Body of pancreas (tissue), 4 donors: ENCODE results near the gene POLR1A.

Experiments
- POLR2A ChIP-seq, 3 donors: fragments of 450-650 bp; IDR thresholded peaks; one replicate each; pipeline ENCODE4 v1.6.1; 2016; ENCODE audit warnings: antibody characterized with exemption in 3 of 3, mild to moderate bottlenecking in 2 of 3
- TF ChIP-seq, protein P1 (sequence below), 7 experiments: fragments of 450-650 bp in 4 of 7; fragments of 200-600 bp in 3 of 7; sonication (generic) in 3 of 7; IDR thresholded peaks; one replicate each; pipeline ENCODE4 v1.5.1; 2016 to 2019; ENCODE audit warnings: antibody characterized with exemption in 7 of 7

GRCh38 chr2:86143307-86143706 lies 37.6 kb upstream of the POLR1A start:
- TF ChIP-seq, protein P1, sequence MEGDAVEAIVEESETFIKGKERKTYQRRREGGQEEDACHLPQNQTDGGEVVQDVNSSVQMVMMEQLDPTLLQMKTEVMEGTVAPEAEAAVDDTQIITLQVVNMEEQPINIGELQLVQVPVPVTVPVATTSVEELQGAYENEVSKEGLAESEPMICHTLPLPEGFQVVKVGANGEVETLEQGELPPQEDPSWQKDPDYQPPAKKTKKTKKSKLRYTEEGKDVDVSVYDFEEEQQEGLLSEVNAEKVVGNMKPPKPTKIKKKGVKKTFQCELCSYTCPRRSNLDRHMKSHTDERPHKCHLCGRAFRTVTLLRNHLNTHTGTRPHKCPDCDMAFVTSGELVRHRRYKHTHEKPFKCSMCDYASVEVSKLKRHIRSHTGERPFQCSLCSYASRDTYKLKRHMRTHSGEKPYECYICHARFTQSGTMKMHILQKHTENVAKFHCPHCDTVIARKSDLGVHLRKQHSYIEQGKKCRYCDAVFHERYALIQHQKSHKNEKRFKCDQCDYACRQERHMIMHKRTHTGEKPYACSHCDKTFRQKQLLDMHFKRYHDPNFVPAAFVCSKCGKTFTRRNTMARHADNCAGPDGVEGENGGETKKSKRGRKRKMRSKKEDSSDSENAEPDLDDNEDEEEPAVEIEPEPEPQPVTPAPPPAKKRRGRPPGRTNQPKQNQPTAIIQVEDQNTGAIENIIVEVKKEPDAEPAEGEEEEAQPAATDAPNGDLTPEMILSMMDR (IDR thresholded peaks at IDR 0.05): no peak
- no peak for TF ChIP-seq POLR2A (IDR thresholded peaks at IDR 0.05)
